Stimulated activated CD4-positive, alpha-beta T cell treated with anti-CD3 and anti-CD28 coated beads, Interleukin-15, amount 100 ng/mL, for 48 hours (primary cell): ENCODE data around the gene KLRG1.

ENCODE experiments used
- DNase-seq, 2 donors: peaks; one replicate each; pipeline ENCODE4 v3.0.0-alpha.2; 2020; ENCODE audit warnings: low read depth in 2 of 2

The KLRG1 gene

DNA sequence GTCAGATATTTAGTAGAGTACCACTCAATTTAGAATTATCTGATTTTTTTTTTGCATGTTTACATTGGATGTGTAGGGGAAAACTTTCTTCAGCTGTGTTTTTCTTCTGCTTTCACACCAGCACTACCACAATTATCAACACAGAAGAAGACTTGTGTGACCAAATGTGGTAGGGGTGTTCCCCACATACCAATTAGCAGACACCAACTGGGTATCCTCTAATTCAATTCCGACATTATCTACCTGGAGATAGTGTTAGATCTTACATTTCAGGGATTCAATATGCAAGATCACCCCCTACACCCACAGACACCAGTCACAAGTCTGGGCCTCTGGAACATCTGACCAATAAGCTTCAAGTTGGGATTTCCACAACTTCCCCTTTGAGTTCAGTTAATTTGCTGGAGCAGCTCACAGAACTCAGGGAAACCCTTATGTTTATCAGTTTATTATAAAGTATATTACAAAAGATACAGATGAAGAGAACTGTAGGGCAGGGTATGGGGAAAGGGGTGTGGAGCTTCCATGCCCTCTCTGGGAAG lies 4.1 kb upstream of the KLRG1 start:
- no peak for DNase-seq

DNA sequence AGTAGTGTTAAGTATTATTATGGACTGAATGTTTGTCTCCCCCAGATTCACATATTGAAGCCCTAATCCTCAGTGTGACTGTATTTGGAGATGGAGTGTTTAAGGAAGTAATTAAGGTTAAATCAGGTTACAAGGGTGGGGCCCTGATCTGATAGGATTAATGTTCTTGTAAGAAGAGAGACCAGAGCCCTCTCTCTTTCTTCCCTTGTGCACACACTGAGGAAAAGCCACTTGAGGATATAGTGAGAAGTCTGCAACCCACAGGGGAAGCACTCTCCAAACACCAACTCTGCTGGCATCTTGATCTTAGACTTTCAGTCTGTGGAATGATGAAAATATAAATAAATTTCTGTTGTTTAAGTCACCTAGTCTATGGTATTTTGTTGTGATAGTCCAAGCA lies 2.2 kb upstream of the KLRG1 start:
- DNase-seq: no peak

DNA sequence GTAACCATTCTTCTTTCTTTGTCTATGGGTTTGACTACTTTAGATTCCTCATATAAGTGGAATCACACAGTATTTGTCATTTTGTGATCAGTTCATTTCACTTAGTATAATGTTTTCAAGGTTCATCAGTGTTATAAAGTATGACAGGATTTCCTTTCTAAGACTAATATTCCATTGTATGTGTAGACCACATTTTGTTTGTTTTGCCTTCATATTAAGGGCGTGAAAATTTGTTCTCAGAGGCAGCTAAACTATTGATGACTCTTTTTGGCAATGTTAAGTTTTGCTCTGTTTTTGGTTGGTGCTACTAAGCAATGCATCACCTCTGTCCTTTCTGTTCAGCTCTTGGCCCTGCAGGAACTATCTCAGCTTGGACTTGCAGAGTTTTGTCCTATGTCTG lies 1.7 kb upstream of the KLRG1 start:
- DNase-seq: no peak

DNA sequence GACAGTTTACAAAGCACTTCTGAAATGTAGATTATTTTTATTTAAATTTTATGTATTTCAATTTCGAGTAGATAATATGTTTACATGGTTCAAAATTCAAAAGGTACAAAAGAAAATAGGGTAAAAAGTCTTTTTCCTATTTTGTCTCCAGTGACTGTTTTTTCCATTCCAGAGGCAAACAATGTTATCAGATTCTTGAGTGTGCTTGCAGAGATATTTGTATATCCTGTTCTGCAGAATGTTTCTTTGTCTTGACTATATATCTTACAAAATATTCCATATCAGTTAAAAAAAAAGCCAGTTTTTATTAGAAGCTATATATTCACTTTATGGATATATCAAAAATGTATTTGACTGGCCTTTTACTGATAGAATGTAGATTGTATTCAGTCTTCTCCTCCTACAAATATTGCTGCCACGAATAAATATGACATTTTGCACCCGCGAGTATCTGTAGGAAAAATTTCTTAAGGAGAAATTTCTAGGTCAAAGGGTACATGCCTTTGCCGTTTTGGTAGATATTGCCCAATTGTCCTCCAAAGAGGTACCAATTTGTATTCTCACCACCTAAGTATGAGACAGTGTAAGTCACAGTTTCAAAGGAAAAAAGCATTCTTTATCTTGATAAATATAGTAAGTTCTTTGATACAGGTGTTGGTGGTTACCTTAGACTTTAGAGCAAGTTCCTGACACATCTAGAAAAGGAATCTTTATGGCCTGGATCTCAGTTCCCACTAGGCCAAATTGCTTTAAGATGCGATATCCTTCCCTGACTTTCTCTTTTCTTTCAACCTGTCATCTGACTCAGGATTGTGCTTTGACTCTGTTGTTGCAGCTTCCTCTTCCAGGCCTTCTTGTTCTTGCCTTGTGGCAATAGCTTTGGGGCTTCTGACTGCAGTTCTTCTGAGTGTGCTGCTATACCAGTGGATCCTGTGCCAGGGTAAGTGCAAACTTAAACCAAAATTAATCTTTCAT lies 2.3 kb downstream of the KLRG1 start:
- no peak for DNase-seq

DNA sequence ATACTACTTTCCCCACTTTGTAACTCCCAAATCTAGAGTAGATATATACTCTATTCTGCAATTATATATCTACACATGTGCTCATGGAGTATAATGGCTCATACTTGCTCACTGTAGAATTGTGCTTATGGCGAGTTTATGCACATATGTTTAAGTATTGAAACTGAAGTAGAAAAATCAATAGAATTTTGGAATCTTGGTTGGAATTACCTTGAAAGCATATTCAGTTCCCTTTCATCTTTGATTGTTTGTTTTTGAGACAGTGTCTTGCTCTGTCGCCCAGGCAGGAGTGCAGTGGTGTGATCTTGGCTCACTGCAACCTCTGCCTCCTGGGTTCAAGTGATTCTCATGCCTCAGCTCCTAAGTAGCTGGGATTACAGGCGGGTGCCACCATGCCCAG lies 4.5 kb downstream of the KLRG1 start:
- no peak for DNase-seq

DNA sequence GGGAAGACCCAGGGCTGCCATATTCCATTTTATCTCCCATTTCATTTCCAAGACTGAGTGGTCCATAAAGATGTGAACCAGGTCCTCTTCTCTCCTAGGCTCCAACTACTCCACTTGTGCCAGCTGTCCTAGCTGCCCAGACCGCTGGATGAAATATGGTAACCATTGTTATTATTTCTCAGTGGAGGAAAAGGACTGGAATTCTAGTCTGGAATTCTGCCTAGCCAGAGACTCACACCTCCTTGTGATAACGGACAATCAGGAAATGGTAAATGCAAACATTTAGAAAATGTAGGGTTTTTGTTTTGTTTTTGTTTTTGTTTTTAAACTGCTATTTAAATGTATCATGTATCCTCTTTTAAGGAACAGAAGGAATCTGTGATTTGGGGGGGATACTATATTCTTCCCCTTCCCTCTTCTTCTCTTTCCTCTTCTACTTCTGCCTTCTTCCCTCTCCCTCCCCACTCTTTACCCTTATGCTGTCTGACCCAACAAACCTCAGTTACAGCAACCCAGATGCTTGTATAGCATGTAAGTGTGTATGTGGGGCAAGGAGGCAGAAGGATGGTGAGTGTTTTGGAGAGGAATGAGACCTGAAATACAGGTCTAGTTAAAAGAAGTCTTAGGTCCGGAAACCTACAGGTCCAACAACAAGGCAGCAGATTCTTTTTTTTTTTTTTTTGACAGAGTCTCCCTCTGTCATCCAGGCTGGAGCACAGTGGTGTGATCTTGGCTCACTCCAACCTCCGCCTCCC lies 5.9 kb downstream of the KLRG1 start:
- no peak for DNase-seq

DNA sequence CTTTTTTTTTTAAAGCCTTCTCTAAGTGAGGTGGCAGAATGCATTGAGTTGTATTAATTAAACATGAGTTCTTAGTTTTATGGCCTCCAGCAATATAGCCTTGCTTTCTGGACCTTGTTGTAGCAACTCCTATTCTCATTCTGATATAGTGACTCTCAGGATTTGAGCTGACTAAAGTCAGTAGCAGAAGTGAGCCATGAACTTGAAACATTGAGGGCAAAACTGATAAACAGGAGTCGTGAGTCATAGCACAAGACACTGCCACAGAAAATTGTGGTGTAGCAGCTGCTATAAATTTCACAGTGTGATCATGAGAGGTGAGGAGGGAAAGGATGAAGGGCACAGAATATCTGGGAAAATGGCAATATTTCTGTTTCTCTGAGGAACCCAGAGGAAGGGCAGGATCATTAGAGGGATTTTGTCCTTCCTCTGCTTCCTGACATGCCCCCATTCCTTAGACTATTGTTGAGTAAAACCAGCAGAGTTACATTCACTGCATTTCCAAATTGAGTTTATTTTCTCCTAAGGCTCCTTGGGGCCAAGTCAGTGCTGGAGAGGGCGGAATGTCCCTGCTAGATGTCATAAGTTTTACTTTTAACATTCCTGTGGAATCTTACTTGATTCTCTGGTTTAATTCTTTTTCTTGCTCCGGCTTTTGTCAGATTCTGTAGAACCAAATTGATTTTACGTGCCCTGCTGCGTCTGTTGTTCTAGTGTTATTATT lies 7.5 kb downstream of the KLRG1 start:
- DNase-seq: peak in 1 of 2 donors; percentile 12

DNA sequence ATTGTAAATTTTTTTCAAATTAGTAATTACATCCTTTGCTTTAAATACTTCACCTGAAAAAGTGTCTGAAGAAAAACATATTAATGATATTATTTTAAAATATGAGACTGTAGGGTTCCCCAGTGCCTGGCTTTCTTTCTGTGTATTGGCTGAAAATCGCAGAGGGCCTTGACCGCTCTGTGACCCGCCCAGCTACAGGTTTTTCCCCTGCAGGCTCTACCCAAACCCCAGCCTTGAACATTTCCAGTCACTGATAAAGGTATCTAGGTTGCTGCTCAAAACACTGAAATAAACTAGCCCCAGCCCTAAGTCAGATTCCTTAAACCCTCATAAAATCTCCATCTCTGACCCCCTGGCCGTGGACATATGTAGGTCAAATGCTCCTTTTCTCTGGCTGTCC lies 11.9 kb downstream of the KLRG1 start:
- no peak for DNase-seq

DNA sequence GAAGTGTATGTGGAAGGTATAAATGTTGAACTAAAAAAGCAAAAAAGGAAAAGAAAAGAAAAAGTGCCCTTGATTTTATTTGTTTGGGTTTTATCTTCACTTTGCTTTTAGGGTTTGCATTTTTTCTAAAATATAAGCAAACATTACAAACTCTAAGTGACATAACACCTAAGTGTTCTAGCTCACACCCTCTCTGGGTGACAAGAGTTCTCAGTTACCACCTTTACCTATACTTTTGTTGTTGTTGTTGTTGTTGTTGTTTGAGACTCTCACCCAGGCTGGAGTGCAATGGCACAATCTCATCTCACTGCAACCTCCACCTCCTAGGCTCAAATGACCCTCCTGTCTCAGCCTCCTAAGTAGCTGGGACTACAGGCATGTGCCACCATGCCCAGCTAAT lies 13.0 kb downstream of the KLRG1 start:
- DNase-seq: no peak

DNA sequence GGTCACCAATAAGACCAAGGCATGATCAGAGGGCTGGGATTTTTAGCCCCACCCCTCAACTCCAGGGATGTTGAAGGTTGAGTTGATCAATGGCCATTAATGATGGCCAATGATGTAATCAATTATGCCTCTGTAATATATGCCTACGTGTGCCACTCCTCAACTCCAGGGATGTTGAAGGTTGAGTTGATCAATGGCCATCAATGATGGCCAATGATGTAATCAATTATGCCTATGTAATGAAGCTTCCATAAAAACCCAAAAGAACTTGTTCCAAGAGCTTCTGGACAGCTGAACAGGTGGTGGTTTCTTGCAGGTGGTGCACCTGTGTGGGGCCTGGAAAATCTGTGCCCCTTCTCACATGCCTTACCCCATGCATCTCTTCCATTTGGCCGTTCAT lies 33.2 kb downstream of the KLRG1 start:
- DNase-seq: no peak

DNA sequence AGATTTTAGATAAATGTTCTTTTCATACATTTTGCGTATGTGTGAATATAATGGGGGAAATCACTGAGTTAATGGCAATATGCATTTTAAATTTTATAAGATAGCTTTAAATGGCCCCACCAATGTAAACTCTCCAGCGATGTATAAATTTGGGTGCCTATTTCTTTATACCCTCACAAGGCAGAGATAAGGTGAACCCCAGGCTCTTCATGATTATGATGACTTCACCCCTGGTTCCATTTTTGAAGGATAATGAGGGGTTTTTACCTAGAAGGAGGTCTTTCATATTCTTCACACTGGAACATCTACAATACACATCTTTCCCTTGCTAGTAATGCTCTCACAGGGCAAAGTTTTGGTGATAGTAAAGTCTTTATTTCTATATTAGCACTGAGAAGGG lies 35.2 kb downstream of the KLRG1 start:
- no peak for DNase-seq

DNA sequence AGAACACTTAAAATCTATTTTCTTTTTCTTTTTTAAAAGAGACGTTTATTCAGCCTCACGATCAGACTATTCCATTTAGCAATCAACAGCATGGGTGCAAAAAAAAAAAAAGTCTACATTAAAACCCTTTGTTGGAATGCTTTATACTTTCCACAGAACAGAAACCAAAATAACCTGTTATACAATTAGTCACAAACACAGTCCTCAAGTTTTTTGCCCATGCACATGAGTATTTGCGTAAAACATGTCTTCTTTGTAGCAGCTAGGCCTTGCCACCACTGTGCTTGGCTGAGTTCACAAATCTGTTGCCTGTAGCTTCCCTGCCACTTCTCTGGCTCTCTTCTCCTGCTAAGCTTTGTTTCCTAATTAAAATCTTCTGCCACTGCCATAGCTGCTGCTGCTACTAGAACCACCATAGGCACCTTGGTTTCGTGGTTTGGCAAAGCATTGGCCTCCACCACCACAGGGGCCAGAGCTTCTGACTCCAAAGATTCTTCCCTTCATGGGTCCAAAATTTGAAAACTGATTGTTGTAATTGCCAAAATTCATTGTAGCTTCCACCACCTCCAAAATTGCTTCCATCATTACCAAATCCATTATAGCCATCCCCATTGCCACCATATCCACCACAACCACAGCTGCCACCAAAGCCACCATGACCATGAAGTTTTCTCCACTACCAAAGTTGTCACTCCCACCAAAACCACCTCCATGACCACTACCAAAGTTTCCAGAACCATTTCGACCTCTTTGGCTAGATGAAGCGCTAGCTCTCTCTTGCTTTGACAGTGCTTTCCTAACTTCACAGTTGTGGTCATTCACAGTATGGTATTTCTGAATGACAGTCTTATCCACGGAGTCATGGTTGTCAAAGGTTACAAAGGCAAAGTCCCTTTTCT lies 38.1 kb downstream of the KLRG1 start:
- DNase-seq: peak; percentile 33 to 45

DNA sequence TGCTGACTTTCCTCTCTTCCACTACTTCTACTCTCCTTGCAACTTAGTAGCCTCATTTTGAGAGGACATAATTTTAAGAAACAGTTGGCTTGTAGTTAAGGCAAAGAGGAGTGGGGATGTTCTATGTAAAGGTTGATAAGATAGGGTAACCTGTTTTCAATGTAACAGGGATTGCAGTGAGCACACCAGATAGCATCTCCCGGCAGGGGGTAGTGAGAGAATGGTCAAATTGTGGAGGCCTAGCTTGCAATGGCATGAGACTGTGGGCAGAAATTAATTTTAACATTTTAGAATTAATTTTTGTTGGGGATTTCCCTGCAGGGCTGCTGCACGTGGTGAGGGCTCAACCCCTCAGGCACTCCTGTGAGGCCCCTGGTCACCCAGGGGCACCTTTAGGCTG lies 41.4 kb downstream of the KLRG1 start:
- no peak for DNase-seq

DNA sequence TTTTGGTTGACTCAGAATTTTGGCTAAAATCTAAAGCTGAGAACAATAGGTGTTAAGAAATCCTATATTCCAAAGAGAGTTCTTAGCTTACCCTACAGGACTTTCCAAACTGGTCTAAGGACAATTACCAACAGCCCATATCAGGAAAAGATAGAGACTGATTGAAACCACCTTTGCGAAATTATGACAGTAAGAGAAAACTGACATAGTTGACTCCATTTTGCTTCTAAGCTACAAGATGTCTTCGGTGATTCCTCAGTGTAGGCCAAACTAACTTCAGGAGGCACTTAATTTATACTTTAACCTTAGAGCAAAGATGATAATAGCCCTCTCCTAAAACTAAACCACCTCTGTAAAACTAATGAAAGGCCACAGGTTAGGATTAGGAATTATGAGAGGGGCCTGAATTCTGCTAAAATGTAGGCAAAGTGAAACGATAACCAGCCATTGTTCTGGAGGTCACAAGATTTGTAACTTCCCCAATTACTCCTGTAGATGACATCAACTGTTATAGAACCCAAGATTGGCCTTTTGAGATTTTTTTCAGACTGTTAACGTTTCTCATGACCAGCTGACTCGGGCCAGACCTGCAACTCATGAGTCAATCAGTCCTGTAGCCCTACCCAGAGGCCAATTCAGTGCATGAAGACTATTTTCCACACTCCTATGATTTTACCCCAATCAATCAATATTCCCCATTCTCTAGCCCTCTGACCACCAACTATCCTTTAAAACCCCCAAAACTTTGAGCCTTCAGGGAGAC lies 43.0 kb downstream of the KLRG1 start:
- DNase-seq: no peak

DNA sequence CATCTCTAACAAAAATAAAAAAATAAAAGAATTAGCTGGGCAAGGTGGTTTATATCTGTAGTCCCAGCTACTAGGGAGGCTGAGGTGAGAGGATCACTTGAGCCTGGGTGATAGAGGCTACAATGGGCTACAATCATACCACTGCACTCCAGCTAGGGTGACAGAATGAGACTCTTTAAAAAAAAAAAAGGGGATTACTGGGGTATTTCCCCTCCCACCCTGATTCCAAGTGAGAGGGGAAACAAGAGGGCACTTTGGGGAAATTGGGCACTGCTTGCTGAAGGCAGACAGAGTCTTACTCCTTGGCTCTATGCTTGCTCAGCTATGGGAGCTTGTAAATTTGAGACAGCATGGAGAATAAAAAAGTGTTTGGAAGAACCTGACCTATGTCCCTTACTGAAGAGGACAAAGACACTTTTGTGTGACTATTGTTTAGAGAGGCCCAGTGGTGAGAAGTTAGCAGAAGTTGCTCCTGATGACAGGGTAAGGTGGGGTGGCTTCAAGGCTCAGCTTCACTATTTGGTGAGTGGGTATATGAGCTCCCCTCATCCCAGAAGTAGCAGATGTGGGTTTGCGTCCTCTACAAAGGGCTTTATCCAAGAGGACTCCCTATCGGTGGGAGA lies 44.0 kb downstream of the KLRG1 start:
- DNase-seq: no peak

DNA sequence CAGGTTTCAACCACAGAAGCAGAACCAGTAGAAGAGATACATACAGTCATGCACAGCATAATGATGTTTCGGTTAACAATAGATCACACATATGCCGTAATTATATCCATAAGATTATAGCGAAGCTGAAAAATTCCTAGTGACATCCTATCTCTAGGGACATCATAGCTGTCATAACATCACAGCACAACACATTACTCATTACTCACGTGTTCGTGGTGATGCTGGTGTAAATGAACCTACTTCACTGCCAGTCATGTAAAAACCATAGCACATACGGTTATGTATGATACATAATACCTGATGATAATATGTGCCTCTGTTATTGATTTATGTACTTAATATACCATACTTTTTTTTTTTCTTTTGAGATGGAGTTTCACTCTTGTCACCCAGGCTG lies 44.7 kb downstream of the KLRG1 start:
- DNase-seq: no peak

DNA sequence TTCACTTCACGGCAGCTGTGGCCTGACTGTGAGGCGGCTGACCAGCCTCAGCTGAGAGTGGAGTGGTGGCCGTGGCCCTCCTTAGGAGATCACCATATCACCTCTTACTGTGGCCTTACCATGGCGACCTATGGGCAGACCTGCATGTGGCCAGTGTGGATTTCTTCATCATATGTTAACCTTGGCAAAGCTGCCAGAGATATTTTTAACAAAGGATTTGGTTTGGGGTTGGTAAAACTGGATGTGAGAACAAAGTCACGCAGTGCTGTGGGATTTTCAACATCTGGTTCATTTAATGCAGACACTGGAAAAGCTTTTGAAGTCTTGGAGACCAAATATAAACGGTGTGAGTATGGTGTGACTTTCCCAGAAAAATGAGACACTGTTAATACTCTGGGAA lies 46.9 kb downstream of the KLRG1 start:
- no peak for DNase-seq

DNA sequence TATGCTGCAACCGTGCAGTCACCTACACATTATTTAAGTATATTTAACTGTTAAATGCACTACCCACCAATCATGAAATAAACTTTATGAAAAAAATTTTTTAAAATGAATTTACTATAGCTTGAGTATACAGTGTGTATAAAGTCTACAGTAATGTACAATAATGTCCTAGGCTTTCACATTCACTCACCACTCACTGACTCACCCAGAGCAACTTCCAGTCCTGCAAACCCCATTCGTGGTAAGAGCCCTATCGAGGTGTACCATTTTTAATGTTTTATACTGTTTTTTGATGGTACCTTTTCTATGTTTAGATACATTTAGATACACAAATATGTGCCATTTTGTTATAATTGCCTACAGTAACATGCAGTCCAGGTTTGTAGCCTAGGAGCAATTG lies 48.1 kb downstream of the KLRG1 start:
- DNase-seq: no peak

DNA sequence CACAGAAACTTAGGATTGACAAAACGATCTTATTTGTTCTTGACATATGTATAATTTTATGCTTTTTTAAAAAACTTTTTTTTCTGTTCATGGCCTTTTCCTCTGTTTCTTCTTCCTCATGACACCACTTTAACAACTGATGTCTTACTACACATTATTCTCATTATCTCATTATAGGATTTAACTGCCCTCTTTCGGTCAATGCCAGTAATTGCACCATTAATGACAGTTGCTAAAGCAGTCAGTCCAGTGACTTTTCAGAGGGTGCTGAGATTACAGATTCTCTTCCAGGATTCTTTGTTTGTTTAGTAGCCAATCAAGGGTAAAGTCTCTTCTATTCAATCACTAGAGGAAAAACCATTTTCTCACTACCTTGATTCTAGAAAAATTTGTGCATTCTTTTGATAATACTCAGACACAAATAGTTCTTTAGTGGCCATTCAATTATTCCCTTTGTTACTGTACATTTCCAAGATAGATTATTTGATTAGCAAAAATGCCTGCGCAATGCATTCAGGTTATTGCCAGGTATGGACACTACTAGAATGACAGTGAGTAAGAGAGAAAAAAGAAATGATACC lies 50.1 kb downstream of the KLRG1 start:
- no peak for DNase-seq
